Activated CD8-positive, alpha-beta memory T cell treated with anti-CD3 and anti-CD28 coated beads for 1 hour (primary cell): ENCODE data around the gene TTC9.

Experiments used
- DNase-seq, 2 donors: peaks; one replicate each; pipeline ENCODE4 v3.0.0-alpha.2; 2020; ENCODE audit warnings: low read depth in 1 of 2; ENCODE audit errors: extremely low read depth in 1 of 2

The TTC9 gene

GRCh38 chr14:70711451-70711850, 69.7 kb downstream of the TTC9 start:
- DNase-seq, result no peak

DNA sequence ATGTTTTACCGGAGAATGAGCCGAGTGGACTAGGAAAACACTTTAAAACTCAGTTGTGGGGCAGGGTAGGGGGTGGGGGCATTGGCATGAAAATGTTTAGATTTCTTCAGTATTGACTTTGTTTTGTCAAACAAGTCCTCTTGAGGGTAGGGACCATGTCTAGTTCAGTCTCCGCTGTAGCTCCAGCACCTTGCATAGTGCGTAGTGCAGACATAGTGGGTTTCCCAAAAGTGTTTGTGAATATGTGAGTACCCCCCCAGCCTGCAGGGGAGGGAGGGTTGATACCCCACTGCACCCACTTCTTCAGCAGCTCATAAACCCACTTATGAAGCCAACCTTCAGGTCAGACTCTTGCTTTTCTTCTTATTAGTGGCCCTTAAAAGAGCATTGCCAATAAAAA, 71.4 kb downstream of the TTC9 start:
- DNase-seq, result no peak

DNA sequence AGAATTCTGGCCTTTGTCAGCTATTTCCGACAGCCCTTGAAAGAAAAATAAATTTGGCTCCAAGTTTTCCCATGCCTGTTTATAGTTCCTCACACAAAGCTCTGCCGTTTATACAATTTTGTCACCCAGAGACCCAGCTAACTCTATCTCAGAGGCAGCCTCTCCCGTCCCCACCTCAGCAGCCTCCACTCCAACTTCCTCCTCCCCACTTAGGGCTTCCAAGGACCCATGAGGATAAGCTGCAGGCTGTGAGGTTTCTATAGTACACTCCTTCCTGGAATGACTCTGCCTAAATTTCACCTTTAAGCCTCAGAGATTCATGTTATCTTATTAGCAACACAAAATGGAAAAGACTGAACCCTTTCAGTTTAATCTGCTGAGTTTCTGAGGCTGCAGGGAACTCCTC, 71.8 kb downstream of the TTC9 start:
- no peak for DNase-seq

GRCh38 chr14:70714055-70714550, 72.4 kb downstream of the TTC9 start:
- peak; percentile 3 to 16 for DNase-seq

GRCh38 chr14:70716483-70716882, 74.8 kb downstream of the TTC9 start:
- DNase-seq, result no peak

DNA sequence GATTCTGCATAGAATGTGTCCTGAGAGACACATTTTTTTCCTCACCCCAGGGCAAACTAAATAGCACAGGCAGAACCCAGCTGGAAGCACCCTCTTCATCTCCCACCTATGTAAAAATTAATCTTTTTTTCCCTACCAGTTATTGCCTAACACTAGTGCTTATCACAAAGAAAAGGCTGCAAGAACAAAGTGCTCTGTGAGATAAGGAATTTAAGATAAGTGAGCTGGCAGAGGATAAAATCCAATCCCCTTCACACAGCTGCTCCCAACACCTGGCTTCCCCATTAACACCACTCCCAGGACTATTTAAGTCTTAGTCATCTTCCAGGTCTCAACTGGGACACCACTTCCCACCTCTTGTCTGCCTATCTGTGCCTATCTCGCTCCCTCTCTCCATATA, 75.2 kb downstream of the TTC9 start:
- no peak for DNase-seq

DNA sequence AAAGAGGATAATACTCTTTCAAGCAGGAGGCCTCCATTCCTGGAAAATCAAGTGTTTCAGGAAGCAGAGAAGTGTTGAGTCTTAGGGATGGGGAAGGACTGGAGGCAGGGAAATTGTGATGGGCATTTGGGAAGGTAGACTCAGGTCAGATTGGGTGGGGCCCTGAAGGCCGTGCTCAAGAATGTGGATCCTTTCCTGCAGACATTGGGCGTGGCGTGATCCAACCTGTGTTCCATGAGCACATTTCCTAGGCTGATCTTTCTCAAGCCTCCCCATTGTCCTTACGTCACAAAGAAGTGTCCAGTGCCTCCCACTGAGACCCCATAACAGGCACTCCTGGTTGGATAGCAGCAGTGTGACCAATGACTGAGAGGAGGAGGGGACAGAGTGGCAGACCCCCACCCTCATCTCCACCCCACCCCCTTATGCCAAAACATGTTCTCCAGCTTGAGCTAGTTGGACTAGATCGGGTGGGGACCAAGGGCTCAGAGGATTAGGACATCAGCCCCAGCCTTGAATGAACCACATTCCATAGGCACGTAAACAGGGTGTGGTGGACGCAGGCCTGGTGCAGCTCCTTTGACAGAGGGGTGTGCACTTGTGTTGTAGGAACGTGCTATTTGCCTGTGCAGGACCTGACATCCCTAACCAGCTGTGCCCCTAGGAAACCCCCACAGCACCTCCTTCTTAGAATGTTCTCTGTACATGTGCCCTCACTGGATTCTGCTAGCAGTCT, 76.8 kb downstream of the TTC9 start:
- DNase-seq, result no peak

DNA sequence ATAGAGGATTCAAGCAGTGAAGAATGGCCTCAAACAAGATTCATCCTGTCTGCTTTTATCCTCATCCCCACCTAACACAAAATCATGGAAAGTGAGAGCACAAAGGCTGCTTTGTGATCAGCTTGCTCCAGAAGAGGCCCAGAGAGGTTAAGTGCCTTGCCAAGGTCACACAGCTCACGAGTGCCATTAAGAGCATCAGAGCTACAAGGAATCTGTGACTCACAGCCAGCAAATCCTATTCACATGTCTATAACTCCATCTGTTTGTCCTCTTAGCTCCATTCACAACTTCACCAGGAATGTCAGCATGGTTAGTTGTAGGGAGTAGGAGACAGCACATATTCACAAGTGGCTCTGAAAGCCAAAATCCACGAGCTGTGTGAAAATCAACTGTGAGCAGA, 79.8 kb downstream of the TTC9 start:
- no peak for DNase-seq

GRCh38 chr14:70722418-70722817, 80.7 kb downstream of the TTC9 start:
- DNase-seq, result no peak

DNA sequence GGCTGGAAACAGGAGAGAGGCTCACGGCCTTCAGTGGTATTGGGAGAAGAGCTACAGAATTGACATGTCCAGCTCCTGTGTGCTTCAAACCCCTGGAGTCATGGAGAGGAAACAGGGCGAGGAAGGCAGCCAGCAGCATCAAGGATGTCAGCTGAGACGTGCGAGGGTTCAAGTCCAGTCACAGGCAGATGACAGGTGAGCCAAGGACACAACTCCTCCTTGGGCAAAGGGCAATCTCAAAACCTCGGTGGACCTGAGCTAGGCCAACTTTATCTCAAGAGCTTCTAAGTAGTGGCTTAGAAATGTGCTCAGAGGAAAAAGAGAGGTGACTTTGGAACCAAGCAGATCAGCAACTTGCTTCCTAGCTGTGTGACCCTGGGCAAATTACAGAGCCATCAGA, 81.6 kb downstream of the TTC9 start:
- no peak for DNase-seq

DNA sequence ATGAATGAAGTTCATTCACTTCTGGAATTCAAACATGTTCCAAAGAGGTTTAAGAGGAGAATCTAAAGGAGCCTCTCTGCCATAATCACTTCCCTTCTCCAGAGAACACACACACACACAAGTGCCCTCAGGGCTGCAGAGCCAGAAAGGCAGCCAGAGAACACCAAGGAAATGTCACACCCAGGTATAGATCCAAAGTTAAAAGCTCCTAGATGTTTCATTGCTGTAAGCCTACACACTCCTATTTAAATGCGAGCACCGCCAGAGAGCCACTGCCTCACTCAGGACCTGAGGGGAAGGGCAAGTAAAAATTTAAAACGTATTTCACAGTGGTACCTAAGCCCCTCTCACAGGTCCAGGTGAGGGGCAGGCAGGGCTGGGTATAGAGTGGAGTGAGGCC, 82.4 kb downstream of the TTC9 start:
- no peak for DNase-seq

GRCh38 chr14:70724944-70725343, 83.2 kb downstream of the TTC9 start:
- no peak for DNase-seq
